Amygdala (tissue), 56 donors: ENCODE data around the gene PRDM16.

Experiments
- DNase-seq, 56 donors: peaks; one replicate each; lab custom pipeline; 2025; lab: John Stamatoyannopoulos, UW

The PRDM16 gene

GRCh38 chr1:3169665-3170356 lies 100.8 kb downstream of the PRDM16 start:
- no peak for DNase-seq

DNA sequence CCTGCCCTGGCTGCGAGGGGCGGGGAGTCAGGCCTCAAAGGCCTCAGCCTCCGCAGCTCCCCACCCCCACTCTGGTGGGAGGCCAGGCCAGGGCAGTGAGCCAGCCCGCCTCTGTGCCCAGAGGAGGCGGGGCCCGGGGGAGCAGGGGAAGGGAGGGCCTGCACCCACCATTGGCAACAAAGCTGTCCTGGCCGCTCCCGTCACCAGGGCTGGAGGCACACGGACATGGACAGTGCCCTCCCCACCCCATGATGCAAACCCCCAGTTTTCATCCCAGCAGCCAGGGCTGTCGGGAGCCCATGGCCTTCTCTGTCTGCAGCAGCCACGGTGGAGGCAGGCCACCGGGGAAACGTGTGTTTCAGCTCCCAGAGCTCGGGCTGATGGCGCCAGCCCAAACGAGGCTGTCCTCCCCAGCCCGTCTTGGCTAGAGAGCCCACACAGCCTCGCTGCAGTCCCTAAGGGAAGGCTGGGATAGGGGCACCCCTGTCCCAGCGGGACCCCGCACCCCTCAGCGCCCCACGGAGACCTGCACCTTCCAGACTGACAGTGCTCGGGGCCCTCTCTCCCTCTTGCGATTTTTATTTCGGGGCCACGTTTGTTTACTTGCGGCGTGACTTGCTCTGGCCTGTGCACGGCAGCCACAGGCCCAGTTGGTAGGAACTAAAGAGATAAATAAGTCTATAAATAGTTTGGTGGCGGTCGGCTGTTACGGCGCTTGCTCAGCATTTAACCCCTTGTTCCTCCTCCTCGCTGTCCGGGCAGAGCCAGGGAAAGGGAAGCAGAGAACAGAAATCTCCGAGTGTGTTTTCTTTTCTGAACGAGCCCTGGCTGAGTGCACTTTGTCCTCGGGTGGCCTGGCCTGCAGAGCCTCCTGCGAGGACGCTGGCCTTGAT lies 101.8 kb downstream of the PRDM16 start:
- peak in 55 of 56 donors; percentile 30 to 91 (median 72) for DNase-seq

GRCh38 chr1:3171761-3172160 lies 102.8 kb downstream of the PRDM16 start:
- no peak for DNase-seq

DNA sequence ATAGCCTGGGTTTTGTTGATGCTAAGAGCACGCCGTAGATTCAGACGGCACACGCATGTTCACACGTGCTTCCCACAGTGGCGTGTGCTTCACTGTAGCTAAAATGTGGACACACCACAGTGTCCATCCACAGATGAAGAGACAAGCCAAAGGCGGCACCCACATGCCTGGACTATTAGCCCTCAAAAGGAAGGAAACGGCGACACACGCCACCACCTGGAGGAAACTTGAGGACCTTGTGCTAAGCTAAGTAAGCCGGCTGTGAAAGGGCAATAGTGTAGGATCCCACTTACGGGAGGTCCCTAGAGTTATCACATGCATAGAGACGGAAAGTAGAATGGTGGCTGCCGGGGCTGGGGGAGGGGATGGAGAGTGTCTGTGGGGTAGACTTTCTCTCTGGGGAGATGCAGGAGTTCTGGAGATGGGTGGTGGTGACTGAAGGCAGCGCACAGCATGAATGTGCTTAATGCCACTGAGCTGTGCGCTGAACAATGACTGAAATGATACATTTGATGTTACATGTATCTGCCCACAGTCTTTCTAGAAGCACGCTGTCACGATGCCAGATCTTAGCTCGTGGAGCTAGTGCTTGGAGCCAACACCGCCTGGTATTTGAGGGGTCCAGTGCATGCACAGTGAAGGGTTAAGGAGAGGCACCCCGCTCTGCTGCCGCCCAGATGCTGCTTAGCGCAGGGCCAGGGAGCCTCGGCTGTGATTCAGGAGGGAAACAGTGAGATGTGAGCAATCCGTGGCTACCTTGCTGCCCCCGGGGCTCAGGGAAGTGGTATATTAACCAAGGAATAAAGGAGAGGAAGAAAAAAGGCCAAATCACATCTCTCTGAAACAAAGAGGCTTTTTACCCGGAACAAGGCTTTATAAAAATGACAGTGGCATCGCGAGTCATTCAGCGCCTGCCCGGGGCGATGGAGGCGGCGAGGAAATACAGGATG lies 103.7 kb downstream of the PRDM16 start:
- DNase-seq, result no peak

- no peak for DNase-seq
Observed at GRCh38 chr1:3173381-3173980, 104.5 kb downstream of the PRDM16 start.

- peak in 42 of 56 donors; percentile 16 to 83 (median 53) for DNase-seq
Observed at GRCh38 chr1:3174487-3175247, 105.7 kb downstream of the PRDM16 start.

DNA sequence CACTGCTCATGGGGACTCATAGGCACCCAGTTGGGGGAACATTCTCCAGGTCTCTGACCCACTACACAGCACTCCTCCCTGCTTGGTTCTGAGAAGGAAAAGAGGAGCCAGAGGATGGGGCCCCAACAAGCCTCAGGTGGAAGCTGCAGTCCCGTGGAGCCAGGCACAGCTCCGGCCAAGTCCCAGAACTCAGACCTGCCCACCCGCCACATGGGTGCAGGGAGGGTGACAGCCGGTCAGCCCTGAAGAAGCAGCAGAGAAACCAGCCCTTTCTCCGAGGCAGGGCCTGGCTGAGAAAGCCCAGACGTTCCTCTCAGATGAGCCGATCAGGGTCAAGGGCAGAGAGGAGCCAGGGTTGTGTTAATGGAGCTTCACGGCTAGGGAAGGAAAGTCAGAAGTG lies 106.5 kb downstream of the PRDM16 start:
- DNase-seq, result no peak

GRCh38 chr1:3176028-3176427 lies 107.0 kb downstream of the PRDM16 start:
- no peak for DNase-seq

GRCh38 chr1:3176820-3177219 lies 107.8 kb downstream of the PRDM16 start:
- DNase-seq, result no peak

DNA sequence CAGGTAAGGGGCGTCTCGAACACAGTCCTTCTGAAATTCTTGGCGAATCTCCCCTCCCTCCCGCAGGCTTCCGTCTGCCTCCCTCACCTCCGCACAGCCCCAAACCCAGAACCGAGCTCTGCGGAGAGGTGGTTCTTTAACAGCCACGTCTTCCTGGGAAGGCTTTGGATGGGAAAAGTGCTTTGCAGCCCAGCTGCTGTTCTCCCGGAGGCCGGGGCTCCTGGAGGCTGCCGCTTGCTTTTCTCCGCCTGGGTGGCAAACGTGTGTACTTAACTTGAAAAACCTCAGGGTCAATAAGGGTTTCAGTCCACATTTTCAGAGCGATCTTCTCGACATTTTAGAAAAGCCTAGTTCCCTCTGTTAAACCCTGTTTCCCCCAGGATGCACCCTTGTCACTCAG lies 109.3 kb downstream of the PRDM16 start:
- DNase-seq, result no peak

DNA sequence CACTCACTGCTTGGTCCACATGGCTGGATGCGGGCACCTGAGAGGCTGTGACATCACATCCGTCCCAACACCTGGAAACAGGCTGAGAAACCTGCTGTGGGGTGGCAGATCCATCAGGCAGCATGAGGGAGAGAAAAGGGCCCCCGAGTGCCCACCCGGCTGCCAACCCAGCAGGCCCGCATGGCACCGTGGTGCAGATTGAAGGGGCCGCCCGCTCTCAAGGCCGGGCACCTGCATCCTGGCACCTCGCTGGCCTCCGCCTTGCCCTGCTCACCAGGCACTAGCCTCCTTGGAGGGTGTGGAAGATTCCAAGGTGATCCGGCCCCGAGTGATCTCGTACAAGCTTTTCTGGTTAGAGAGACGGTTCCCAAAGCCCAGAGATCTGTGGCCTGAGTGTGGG lies 110.5 kb downstream of the PRDM16 start:
- no peak for DNase-seq

DNA sequence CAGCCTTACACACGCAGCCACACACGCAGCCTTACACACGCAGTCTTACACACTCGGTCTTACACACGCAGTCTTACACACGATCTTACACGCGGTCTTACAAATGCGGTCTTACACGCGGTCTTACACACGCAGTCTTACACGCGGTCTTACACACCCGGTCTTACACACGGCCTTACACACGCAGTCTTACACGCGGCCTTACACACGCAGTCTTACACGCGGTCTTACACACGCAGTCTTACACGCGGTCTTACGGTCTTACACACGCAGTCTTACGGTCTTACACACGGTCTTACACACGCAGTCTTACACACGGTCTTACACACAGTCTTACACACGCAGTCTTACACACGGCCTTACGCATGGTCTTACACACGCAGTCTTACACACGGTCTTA lies 111.9 kb downstream of the PRDM16 start:
- DNase-seq, result no peak

DNA sequence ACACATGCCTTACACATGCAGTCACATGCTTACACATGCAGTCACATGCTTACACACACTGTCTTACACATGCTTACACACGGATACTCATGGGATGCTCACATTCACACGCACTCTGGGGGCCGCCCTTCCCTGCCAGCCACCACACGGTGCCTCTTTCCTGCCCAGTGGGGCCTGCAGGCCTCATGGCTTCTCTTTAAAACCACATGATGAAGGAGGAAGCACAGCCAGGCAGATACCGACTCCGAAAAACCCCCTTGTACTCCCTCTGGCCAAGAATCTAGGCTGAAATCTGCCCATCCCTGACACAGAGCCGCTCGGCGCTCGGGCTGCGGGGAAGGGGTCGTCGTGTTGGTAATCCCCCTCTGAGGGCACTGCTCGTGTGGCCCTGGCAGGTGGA lies 113.0 kb downstream of the PRDM16 start:
- DNase-seq, result no peak

DNA sequence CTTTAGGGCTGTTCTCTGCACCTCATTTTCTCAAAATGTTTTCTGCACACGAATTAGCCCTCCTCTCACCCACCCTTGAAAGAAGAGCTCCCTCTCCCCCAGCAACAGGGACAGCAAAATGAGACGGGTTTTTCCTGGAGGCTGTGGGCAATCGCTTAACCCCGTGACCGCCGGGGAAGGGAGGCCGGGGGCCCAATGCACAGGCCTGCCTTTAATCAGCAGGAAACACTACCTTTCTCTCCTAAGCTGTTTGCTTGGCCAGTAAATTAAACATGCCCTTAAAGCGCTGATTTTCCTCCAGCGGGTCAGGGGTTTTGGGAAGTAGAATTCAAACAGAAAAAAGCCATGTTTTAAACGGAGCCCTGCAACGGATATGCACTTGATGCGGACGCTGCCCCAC lies 114.4 kb downstream of the PRDM16 start:
- no peak for DNase-seq

- DNase-seq, result no peak
Observed at GRCh38 chr1:3183813-3184212, 114.8 kb downstream of the PRDM16 start.

DNA sequence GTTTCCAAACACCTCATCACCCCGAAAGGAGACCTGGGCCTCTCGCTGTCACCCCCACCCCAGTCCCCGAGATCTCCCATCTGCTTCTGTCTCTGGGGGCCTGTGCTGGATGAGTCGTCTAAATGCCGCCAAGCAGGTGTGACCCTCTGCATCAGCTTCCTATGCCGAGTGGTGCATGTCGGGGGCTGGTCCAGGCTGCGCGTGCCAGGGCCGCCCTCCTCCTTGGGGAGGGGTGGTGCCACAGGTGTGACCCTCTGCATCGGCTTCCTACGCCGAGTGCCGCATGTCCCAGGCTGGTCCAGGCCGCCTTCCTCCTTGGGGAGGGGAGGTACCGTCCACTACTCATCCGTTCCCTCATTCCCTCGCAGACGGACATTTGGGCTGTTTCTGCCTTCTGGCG lies 115.7 kb downstream of the PRDM16 start:
- no peak for DNase-seq

DNA sequence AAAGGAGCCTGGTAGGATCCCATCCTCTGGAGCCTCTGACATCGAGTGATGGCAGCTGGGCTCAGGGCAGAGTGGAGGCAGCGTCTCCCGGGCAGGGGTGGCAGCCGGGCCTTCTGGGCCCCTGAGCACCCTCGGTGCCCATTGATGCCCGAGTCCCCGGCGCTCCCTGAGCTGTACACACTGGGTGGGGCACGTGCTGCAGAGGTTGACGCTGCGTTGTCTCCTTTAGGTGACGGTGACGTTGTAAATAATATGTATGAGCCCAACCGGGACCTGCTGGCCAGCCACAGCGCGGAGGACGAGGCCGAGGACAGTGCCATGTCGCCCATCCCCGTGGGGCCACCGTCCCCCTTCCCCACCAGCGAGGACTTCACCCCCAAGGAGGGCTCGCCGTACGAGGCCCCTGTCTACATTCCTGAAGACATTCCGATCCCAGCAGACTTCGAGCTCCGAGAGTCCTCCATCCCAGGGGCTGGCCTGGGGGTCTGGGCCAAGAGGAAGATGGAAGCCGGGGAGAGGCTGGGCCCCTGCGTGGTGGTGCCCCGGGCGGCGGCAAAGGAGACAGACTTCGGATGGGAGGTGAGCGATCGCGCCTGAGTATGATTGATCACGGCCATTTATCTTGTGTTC lies 117.0 kb downstream of the PRDM16 start:
- DNase-seq, result no peak

DNA sequence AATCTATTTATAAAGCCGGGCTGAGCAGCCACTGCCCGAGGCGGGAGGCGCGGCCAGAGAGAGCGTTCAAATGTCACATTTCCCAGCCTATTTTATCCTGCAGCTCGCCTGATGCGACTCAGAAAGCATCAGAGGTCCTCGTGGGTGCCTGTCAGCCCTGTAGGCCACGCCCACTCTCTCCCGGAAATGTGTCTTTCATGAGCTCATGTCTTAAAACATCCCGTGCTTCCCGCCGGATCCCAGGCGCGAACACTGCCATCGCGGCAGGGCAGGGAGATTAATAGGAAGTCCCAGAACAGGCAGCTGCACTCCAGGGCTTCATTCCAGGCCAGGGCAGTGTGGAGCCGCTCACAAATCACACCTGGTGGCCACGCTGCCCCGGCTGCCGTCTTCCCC lies 117.5 kb downstream of the PRDM16 start:
- no peak for DNase-seq
